HCT116 (cell line): ENCODE data around the gene PLB1. TPM values are rescaled to one million over a fixed set of nuclear protein-coding genes. Genes with fewer than 3 reads are reported as not detected.

ENCODE experiments used
- ATAC-seq: fragments of 200-7000 bp; cut with Tn5 transposase; 2 replicates; pipeline ENCODE4 v1.9.1; 2020; ENCODE audit warnings: mild to moderate bottlenecking, moderate library complexity
- BruUV-seq: library from RNA; stranded (reverse); fragments of 400-500 nt; replicated peaks from 2 replicates; lab custom pipeline; 2021; lab: Mats Ljungman, UMichigan
- CTCF ChIA-PET: fragments of 300-600 bp; sonication (Branson Sonifier 250); formaldehyde crosslinking; loops from one replicate; lab custom pipeline; 2021; ENCODE audit warnings: antibody characterized with exemption; lab: Charles Lee
- POLR2A ChIA-PET: fragments of 300-600, 350-600 bp; sonication (Branson Sonifier 250); formaldehyde crosslinking; loops from one replicate; lab custom pipeline; 2021; ENCODE audit warnings: antibody characterized with exemption; lab: Charles Lee
- RAD21 ChIA-PET, 2 experiments: fragments of 300-600 bp; sonication (Branson Sonifier 250); formaldehyde crosslinking; loops; one replicate each; lab custom pipeline; 2023; ENCODE audit warnings: low total read pairs in 2 of 2; ENCODE audit not compliant: uncharacterized antibody in 2 of 2, unreplicated experiment in 2 of 2, low non-redundant PET in 1 of 2; lab: Charles Lee
- DNase-seq: peaks from one replicate; pipeline ENCODE4 v3.0.0-alpha.2; 2010; ENCODE audit warnings: low read depth, low spot score
- H2AFZ ChIP-seq: fragments of 200-600 bp; shearing (Covaris generic), sonication (generic); 2 replicates; pipeline ENCODE4 v1.6.1; 2017; ENCODE audit warnings: low read depth, mixed run types, mixed read lengths, antibody characterized with exemption, low read length; ENCODE audit not compliant: poor library complexity, severe bottlenecking
- H3K27ac ChIP-seq: 2 replicates; pipeline ENCODE4 v1.5.1; 2012; ENCODE audit warnings: low read depth, low read length
- H3K27me3 ChIP-seq: fragments of 200-600 bp; sonication (generic); 2 replicates; pipeline ENCODE4 v1.6.1; 2016; ENCODE audit warnings: mixed run types, low read length, mixed read lengths; ENCODE audit not compliant: insufficient read depth
- H3K36me3 ChIP-seq, 2 experiments: fragments of 200-500 bp in 1 of 2; fragments of 200-600 bp in 1 of 2; sonication (Bioruptor generic) in 1 of 2; sonication (generic) in 1 of 2; 2 replicates each; pipeline versions ENCODE4 v1.5.1 to v1.6.1; 2014 to 2016; ENCODE audit warnings: low read length in 2 of 2, inconsistent platforms in 1 of 2, mixed read lengths in 1 of 2, mixed run types in 1 of 2; ENCODE audit not compliant: insufficient read depth in 2 of 2, control insufficient read depth in 1 of 2
- H3K4me1 ChIP-seq, 2 experiments: fragments of 200-600 bp in 1 of 2; sonication (generic) in 1 of 2; 2 replicates each; pipeline versions ENCODE4 v1.5.1 to v1.6.1; 2012 to 2017; ENCODE audit warnings: low read length in 2 of 2, inconsistent platforms in 1 of 2, mild to moderate bottlenecking in 1 of 2, mixed read lengths in 1 of 2, mixed run types in 1 of 2, moderate library complexity in 1 of 2; ENCODE audit not compliant: insufficient read depth in 2 of 2, control insufficient read depth in 1 of 2
- H3K4me2 ChIP-seq: fragments of 200-600 bp; sonication (generic); 2 replicates; pipeline ENCODE4 v1.6.1; 2017; ENCODE audit warnings: mixed run types, low read length, mixed read lengths
- H3K4me3 ChIP-seq, 2 experiments: fragments of 200-600 bp in 1 of 2; sonication (generic) in 1 of 2; replicated peaks in 1 of 2; 2 replicates each; pipeline ENCODE4 v1.5.1; 2011 to 2016; ENCODE audit warnings: low read length in 2 of 2, control low read depth in 1 of 2, low read depth in 1 of 2, mild to moderate bottlenecking in 1 of 2, mixed read lengths in 1 of 2, mixed run types in 1 of 2
- H3K79me2 ChIP-seq: fragments of 200-600 bp; sonication (generic); 2 replicates; pipeline ENCODE4 v1.6.1; 2017; ENCODE audit warnings: mild to moderate bottlenecking, mixed run types, low read length, moderate library complexity, mixed read lengths; ENCODE audit not compliant: insufficient read depth
- H3K9ac ChIP-seq: fragments of 200-600 bp; sonication (generic); 2 replicates; pipeline ENCODE4 v1.6.1; 2016; ENCODE audit warnings: low read length, mixed read lengths
- H3K9me2 ChIP-seq: fragments of 200-600 bp; sonication (generic), shearing (Covaris generic); 2 replicates; pipeline ENCODE4 v1.6.1; 2017; ENCODE audit warnings: mixed run types, mild to moderate bottlenecking, moderate library complexity; ENCODE audit not compliant: insufficient read depth
- H3K9me3 ChIP-seq, 2 experiments: fragments of 200-500 bp in 1 of 2; fragments of 200-600 bp in 1 of 2; sonication (Bioruptor generic) in 1 of 2; sonication (generic) in 1 of 2; 2 replicates each; pipeline ENCODE4 v1.6.1; 2014 to 2017; ENCODE audit warnings: low read length in 2 of 2, mixed read lengths in 2 of 2, inconsistent platforms in 1 of 2, low read depth in 1 of 2, mild to moderate bottlenecking in 1 of 2, mixed run types in 1 of 2, moderate library complexity in 1 of 2; ENCODE audit not compliant: control insufficient read depth in 1 of 2, insufficient read depth in 1 of 2
- H4K20me1 ChIP-seq: fragments of 200-600 bp; sonication (generic), shearing (Covaris generic); 2 replicates; pipeline ENCODE4 v1.6.1; 2017; ENCODE audit warnings: mixed run types, mild to moderate bottlenecking, moderate library complexity; ENCODE audit not compliant: insufficient read depth
- ATF3 ChIP-seq: IDR thresholded peaks from 2 replicates; pipeline ENCODE4 v1.6.1; 2012
- CBX3 ChIP-seq: IDR thresholded peaks from 2 replicates; pipeline ENCODE4 v1.6.1; 2012; ENCODE audit warnings: low read depth
- ELF1 ChIP-seq: IDR thresholded peaks from 2 replicates; pipeline ENCODE4 v1.6.1; 2012; ENCODE audit warnings: low read depth, borderline replicate concordance
- EZH2 ChIP-seq: fragments of 200-600 bp; sonication (generic); IDR thresholded peaks from 2 replicates; pipeline ENCODE4 v1.6.1; 2017; ENCODE audit warnings: antibody characterized with exemption, mixed run types
- EZH2phosphoT487 ChIP-seq: fragments of 200-600 bp; IDR thresholded peaks from 2 replicates; pipeline ENCODE4 v1.6.1; 2018; ENCODE audit warnings: antibody characterized with exemption, borderline replicate concordance
- FOSL1 ChIP-seq: IDR thresholded peaks from 2 replicates; pipeline ENCODE4 v1.6.1; 2012; ENCODE audit warnings: low read depth
- JUND ChIP-seq: IDR thresholded peaks from 2 replicates; pipeline ENCODE4 v1.6.1; 2012
- MAX ChIP-seq: IDR thresholded peaks from 2 replicates; pipeline ENCODE4 v1.6.1; 2012
- POLR2A ChIP-seq: IDR thresholded peaks from 2 replicates; pipeline ENCODE4 v1.7.0; 2011; ENCODE audit warnings: borderline replicate concordance; ENCODE audit not compliant: insufficient read depth, insufficient read length; ENCODE audit errors: extremely low read depth
- POLR2AphosphoS5 ChIP-seq: IDR thresholded peaks from 2 replicates; pipeline ENCODE4 v1.6.1; 2011; ENCODE audit warnings: mild to moderate bottlenecking, low read depth, low read length, moderate library complexity
- RAD21 ChIP-seq: IDR thresholded peaks from 2 replicates; pipeline ENCODE4 v1.6.1; 2012; ENCODE audit warnings: low read depth, mild to moderate bottlenecking
- REST ChIP-seq: IDR thresholded peaks from 2 replicates; pipeline ENCODE4 v1.6.1; 2012; ENCODE audit warnings: low read depth
- SIN3A ChIP-seq: IDR thresholded peaks from 2 replicates; pipeline ENCODE4 v1.6.1; 2012; ENCODE audit warnings: low read depth
- TCF7L2 ChIP-seq: IDR thresholded peaks from 2 replicates; pipeline ENCODE4 v1.7.0; 2011; ENCODE audit warnings: borderline replicate concordance, inconsistent platforms; ENCODE audit not compliant: insufficient read depth, insufficient read length; ENCODE audit errors: extremely low read depth
- YY1 ChIP-seq: IDR thresholded peaks from 2 replicates; pipeline ENCODE4 v1.6.1; 2011; ENCODE audit warnings: low read length, low read depth, moderate library complexity, mild to moderate bottlenecking; ENCODE audit not compliant: insufficient replicate concordance; ENCODE audit errors: extremely low read depth
- ZNF274 ChIP-seq: fragments of 200-500 bp; sonication (Bioruptor generic); IDR thresholded peaks from 2 replicates; pipeline ENCODE4 v1.6.1; 2014; ENCODE audit warnings: mild to moderate bottlenecking, low read depth, low read length, inconsistent platforms
- intact Hi-C: fragments of 100-400 bp; cut with micrococcal nuclease; formaldehyde crosslinking; loops from 2 replicates; pipeline ENCODE4 v1.10.0; 2022
- total RNA-seq: library from RNA; stranded (reverse); gene quantifications from one replicate; pipeline ENCODE4 v1.2.1, GENCODE V29; 2021; ENCODE audit not compliant: unreplicated experiment

Gene PLB1
- total RNA-seq, 1 experiment from 2014 or later = 0.49 TPM

- Histone ChIP-seq H4K20me1 (no peaks in the 10 kb centered on the region), H3K27ac (no peak overlapping the region), H3K79me2 (no peaks in the 10 kb centered on the region), H3K36me3 (no peaks in the 10 kb centered on the region), H3K4me2 (no peak overlapping the region), H3K4me3 (no peak overlapping the region), H3K9ac (no peak overlapping the region), H3K9me2 (no peaks in the 10 kb centered on the region), H3K9me3 (peaks cover 0 to 4% of the 10 kb centered on the region in 2 experiments; a peak in 1 of 4 replicates), H2AFZ (no peak overlapping the region), H3K4me1 (no peaks in the 10 kb centered on the region), H3K27me3 (no peaks in the 10 kb centered on the region)
- no peak for ATAC-seq
- no TSS peak for BruUV-seq
- intact Hi-C loops = no loop called here
- TF ChIP-seq ATF3 (no peak), REST (no peak), CBX3 (no peak), SIN3A (no peak), RAD21 (no peak), EZH2 (no peak), MAX (no peak), POLR2A (no peak), ELF1 (no peak), YY1 (no peak), TCF7L2 (no peak), ZNF274 (no peak), POLR2AphosphoS5 (no peak), EZH2phosphoT487 (no peak), FOSL1 (no peak), JUND (no peak)
- RAD21 ChIA-PET = no interaction called here
- no peak for DNase-seq
- POLR2A ChIA-PET = no interaction called here
- CTCF ChIA-PET = no interaction called here
Observed at GRCh38 chr2:28462122-28462521, 33.7 kb upstream of the PLB1 start.
